KOPT-K1 (cell line): ENCODE measurements around the gene CYP26C1.

Experiments used
- H3K27ac ChIP-seq: fragments of 200-600 bp; sonication (generic); 2 replicates; pipeline ENCODE4 v1.5.1; 2016; ENCODE audit warnings: antibody characterized with exemption, mild to moderate bottlenecking, low read depth, low read length; ENCODE audit not compliant: poor library complexity, severe bottlenecking
- H3K36me3 ChIP-seq: fragments of 200-600 bp; sonication (generic); 2 replicates; pipeline ENCODE4 v1.5.1; 2017; ENCODE audit warnings: antibody characterized with exemption, mild to moderate bottlenecking, low read length, moderate library complexity; ENCODE audit not compliant: insufficient read depth
- H3K9me3 ChIP-seq: fragments of 200-600 bp; sonication (generic); 2 replicates; pipeline ENCODE4 v1.5.1; 2017; ENCODE audit warnings: antibody characterized with exemption, low read length, mild to moderate bottlenecking; ENCODE audit not compliant: insufficient read depth, poor library complexity, severe bottlenecking

CYP26C1 gene

DNA sequence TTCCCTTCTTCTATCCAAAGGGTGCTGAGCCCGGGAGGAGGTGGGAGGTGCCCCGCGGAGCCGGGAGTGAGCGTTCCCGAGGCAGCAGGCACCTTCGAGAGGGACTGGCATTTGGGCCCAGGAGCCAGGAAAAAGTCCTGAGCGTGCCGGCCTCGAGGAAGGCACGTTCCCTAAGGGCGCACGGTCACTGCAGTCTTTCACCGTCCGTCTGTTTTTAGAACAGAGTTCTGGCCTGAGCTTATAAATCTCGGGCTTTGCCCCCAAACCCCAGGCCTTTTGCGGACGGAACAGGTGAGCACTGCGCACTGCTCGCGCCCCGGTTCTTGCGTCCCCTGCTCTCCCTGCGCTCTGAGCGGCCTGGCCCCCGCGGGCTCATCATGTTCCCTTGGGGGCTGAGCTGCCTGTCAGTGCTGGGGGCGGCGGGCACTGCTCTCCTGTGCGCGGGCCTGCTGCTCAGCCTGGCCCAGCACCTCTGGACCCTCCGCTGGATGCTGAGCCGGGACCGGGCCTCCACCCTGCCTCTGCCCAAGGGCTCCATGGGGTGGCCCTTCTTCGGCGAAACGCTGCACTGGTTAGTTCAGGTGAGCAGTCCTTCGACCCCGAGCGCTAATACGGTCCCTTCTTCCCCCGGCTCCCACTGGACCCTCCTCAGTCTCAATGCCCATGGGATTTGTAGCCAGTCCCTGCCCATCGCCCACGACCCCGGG, 442 bp downstream of the CYP26C1 start:
- H3K36me3 ChIP-seq, result peaks cover 37% of the 10 kb centered on the region
- no peak overlapping the region for H3K27ac ChIP-seq
- H3K9me3 ChIP-seq, result peaks cover 41% of the 10 kb centered on the region

DNA sequence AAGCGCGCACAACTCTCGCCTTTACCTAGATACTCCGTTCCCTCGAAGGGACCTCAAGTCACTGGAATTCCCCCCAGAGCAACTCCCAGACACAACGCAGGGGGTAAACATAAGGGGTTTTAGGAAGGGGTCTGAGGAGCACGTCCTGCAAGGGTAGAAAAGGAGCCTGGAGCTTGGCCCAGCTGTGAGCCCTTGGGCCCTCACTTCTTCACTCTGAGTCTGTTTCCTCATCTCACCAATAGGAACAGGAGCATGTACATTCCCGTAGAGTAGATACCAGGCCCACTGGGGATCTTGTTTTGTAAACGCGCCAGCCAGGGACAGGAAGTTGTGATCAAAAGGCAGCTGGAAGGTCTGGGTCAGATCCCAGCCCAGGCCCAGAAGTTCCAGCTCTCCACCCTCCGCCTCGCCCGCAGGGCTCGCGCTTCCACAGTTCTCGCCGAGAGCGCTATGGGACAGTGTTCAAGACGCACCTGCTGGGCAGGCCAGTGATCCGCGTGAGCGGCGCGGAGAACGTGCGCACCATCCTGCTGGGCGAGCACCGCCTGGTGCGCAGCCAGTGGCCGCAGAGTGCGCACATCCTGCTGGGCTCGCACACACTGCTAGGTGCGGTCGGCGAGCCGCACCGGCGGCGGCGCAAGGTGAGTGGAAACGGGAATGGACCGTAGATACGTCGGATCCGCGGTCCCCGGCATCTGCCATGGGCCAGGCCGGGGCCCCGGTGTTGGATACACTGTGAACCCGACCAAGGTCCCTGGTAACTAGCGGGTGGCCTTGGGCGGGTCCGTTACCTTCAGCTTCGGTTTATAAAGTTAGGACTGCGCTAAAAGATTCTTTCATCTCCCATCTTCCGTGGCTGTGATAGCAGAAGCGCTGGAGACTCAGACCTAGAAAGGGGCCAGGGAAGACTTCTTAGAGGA, 1.3 kb downstream of the CYP26C1 start:
- peaks cover 37% of the 10 kb centered on the region for H3K36me3 ChIP-seq
- H3K27ac ChIP-seq, result no peak overlapping the region
- H3K9me3 ChIP-seq, result peaks cover 41% of the 10 kb centered on the region

DNA sequence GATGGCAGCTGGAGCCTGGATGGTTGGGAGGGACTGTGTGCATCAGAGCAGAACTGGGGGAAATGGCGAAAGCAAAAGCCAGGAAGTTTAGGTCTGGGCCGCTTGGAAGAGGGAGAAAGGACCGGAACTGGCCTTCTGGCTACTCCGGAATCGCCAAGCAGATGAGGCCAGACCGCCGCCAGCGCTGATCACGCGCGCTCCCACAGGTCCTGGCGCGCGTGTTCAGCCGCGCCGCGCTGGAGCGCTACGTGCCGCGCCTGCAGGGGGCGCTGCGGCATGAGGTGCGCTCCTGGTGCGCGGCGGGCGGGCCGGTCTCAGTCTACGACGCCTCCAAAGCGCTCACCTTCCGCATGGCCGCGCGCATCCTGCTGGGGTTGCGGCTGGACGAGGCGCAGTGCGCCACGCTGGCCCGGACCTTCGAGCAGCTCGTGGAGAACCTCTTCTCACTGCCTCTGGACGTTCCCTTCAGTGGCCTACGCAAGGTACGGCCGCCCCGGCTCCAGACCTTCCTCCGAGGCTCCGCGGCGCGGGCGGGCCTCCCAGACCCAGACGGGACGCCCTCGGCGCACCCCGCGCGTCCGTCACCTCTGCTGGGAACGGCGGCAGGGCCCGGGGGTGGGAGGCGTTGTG, 2.0 kb downstream of the CYP26C1 start:
- Histone ChIP-seq H3K36me3 (peaks cover 37% of the 10 kb centered on the region), H3K27ac (no peak overlapping the region), H3K9me3 (peaks cover 41% of the 10 kb centered on the region)

DNA sequence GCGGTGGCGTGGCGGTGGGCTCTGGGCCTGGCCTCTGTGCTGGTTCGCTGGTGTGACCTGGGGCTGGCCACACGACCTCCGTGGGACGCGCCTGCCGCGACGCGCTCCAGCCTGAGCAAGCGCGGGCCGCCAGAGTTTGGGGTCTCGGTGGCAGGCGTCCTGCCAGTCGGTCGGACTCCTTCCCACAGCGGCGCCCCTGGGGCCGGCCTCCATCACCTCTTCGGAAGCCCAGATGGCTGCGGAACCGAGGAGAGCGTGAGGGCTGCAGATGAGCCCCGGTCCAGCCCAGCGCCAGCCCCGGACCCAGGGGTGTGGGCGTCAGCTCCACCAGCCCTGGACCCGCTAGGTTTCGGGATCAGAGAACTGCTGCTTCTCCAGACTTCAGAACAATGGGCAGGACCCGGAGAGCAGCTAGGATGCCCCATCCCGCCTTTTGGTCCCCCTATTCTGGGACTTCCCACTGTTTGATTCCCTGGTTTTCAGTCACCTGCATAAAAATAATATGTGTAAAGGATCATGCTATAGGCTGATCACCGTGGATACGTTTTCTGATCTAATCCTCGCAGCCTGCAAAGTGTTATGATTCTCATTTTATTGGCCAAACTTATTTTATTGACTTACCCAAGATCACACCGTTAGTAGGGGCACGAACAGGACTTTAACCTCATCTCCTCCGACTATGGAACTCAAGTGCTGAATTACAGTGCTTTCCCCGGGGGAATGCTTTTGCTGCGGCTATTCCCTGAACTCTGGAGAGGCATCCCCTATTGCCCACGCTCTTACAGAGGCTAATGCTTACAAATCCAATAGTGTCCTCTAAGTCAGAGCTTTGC, 2.8 kb downstream of the CYP26C1 start:
- peaks cover 32% of the 10 kb centered on the region for H3K36me3 ChIP-seq
- H3K27ac ChIP-seq, result no peak overlapping the region
- peaks cover 41% of the 10 kb centered on the region for H3K9me3 ChIP-seq

DNA sequence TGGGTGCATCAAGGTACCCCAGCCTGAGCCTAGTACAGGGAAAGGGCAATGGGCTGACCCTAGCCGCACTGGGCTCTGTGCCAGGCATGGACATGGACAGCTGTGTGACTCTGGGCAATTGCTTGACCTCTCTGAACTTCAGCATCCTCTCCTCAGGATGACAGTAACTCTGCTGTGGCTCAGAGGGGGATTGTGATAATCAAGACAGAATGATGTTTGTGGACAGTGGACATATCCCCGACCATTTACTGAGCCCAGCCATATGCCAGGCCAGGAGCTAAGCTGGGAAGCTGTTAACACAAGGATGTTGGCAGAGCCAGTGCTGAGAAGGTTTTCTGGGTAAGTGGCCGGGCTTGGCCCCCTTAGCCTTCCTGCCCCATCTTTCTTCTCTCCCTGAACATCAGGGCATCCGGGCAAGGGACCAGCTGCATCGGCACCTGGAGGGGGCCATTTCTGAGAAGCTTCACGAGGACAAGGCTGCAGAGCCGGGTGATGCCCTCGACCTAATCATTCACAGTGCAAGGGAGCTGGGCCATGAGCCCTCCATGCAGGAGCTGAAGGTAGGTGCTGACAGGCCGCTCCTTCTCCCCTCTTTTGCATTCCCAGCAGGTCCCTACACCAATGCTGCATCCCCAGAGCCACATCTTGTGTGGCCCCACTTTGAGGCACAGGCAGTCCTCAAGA, 3.5 kb downstream of the CYP26C1 start:
- H3K9me3 ChIP-seq, result peaks cover 36% of the 10 kb centered on the region

DNA sequence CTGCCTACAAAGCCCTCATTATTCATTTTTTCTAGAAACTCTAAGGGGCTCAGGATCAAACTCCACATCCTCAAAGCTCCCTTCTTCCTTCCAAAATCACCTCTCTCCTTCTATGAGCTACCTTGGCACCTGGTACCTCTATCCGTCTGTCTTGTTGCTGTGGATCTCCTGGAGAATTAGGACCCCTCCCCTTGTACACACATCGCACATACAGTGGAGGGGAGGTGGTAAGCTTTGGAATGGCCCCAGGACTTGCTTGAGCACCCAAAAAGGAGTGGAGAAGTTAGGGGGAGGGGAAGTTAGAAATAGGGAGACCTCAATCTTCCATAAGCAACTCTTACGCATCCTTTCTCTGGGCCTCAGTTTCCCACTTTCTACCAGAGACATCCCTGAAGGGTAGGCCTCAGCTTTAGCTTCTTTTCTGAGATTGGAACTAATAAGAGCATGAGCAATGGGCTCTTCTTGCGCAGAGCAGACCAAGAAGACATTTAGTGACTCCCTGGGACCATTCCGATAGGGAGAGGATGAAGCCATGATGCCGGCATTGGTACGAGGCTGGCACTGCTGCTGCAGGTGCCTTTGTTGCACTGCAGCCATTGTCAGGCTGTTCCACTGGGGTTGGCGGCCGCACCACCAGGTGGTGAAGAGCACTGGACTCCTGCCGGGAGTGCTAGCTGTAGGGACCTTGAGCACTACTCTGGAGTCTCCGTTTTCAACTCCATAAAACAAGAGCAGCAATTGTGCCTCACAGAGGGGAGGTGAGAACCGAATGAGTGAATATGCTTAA, 4.5 kb downstream of the CYP26C1 start:
- Histone ChIP-seq H3K9me3 (peaks cover 27% of the 10 kb centered on the region), H3K27ac (no peak overlapping the region), H3K36me3 (peaks cover 19% of the 10 kb centered on the region)

More for the DNA sequence above, 3.5 kb downstream of the CYP26C1 start:
- H3K36me3 ChIP-seq, result peaks cover 26% of the 10 kb centered on the region
- H3K27ac ChIP-seq, result no peak overlapping the region

DNA sequence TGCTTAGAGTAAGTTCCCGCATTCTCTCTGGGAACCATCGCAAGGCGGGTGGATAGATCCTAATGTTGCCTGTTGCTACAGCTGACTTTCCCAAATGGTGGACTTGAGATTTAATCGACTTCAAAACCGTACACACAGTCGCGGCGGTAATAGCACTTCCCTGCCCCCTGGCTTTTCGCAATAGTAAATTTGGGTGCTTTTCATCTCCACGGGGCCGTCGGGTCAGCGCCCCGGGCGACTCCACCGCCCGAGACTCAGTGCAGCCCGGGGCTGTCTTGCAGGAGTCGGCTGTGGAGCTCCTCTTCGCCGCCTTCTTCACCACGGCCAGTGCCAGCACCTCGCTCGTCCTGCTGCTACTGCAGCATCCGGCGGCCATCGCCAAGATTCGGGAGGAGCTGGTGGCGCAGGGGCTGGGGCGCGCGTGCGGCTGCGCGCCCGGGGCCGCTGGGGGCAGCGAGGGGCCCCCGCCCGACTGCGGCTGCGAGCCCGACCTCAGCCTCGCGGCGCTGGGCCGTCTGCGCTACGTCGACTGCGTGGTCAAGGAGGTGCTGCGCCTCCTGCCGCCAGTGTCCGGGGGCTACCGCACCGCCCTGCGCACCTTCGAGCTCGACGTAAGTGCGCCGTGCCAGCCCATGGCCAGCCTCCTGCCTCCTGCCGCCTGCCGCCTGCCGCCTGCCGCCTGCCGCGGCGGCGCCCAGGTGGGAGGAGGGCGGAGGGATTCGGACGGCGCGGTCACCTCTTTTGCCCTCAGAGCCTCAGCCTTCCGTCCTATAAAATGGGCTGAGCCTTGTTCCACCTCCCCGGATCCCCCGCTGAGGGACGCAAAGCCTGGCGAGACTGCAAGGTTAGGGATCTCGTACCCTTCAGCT, 5.3 kb downstream of the CYP26C1 start:
- Histone ChIP-seq H3K36me3 (peaks cover 13% of the 10 kb centered on the region), H3K9me3 (peaks cover 19% of the 10 kb centered on the region), H3K27ac (no peak overlapping the region)

DNA sequence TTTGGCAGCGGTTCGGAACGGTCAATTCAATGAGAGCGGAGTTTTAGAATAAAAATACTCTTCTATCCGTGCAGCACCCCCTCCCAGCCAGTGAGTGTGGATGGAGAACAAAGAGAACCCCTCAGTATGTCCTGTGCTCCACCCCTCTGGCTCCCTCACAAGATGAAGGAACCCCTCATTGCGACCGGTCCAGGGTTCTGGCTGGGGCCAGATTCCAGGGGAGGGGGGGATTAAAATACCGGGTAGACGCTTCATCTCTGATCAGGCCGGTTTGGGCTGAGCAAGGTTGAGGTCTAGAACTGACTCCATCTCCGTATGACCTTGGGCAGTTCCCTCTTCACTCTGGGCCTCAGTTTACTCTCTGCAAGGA, 5.9 kb downstream of the CYP26C1 start:
- Histone ChIP-seq H3K36me3 (peaks cover 6% of the 10 kb centered on the region), H3K9me3 (peaks cover 13% of the 10 kb centered on the region), H3K27ac (no peak overlapping the region)

DNA sequence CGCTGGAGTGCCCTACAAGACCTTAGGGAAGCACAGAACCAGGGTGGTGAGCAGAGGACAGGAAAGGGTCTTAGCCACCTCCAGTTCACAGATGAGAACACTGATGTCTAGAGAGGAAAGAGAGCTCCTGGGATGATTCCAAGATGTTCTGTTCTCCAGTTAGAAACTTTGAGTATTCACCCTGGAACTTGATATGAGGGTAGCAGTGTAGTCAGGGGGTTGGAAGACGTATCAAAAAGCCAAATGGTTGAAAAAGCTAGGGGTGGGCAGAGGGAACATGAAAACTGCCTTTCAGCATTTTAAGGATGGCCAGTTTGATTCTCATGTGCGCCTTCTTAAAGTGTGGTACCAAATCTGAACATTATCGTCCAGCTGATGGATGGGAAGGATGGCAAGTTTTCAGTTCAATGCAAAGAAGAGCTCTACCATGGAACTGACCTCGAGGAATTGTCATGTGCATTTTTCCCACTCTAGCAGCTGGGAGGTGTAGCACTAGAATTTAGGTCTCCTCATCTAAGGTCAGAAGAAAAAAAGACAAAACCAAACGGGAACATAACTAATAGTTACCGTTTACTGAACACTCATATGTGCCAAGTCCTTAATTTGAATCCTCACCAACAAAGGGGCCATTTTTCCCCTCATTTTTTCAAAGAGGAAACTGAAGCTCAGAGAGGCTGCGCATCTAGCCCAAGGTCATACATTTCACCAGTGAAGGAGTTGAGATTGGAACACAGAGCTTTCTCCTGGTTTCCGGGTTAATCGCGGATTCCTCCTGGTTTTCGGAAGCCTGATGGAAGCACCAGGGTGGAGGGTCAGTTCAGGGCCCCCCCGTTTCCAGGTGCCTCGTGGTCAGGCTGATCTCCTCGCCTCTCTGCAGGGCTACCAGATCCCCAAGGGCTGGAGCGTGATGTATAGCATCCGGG, 7.1 kb downstream of the CYP26C1 start:
- no peaks in the 10 kb centered on the region for H3K36me3 ChIP-seq
- no peak overlapping the region for H3K27ac ChIP-seq
- peaks cover 1% of the 10 kb centered on the region for H3K9me3 ChIP-seq

DNA sequence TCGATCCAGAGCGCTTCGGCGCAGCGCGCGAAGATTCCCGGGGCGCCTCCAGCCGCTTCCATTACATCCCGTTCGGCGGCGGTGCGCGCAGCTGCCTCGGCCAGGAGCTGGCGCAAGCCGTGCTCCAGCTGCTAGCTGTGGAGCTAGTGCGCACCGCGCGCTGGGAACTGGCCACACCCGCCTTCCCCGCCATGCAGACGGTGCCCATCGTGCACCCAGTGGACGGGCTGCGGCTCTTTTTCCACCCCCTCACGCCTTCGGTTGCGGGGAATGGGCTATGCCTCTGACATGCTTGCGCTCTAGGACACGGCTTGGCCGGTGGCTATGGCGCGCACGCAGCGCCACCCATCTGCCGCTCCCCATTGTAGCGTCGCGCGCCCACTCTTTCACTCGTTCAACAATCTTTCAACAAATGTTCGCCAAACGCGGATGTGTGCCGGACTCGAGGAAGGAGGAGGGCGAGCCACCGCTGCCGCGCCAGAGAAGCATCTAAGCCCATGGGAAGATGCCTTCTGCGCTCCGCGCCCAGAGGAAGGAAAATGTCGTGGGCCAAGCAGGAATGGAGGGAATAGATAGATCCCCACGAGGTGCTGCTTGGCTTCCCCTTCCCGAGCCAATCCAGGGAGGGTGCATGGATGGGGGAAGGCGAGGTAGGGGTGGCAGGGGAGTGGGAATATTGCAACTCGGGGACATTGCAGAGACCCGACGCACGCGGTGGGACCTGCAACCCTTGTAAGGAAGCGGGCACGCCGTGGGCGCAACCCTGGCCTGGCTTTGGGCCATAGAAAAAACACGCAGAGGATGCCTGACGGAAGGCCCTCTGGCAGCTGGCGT, 8.0 kb downstream of the CYP26C1 start:
- H3K27ac ChIP-seq, result no peak overlapping the region
- no peaks in the 10 kb centered on the region for H3K9me3 ChIP-seq
- H3K36me3 ChIP-seq, result no peaks in the 10 kb centered on the region

DNA sequence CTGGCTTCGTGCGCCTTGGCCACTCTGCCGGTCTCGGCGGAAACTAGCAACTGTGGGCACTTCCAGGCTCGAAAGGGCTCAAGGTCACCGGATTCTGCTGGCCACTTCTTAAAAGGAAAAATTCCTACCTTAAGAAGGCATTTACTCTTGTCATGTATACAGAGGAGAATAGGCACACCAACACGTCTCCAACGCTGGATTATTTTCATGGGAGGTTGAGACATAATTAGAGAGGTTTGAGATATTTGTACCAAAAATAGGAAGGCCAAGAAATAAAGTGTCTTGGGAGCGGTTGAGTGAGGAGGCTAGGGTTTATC, 8.6 kb downstream of the CYP26C1 start:
- Histone ChIP-seq H3K9me3 (no peaks in the 10 kb centered on the region), H3K36me3 (no peaks in the 10 kb centered on the region), H3K27ac (no peak overlapping the region)
